Trophoblast cell (in vitro differentiated cells and primary cell): Measurements from ENCODE around the gene OPCML.

Source experiments
- DNase-seq, 2 donors: peaks; one replicate each; pipeline ENCODE4 v3.0.0-alpha.2; 2016
- H2AFZ ChIP-seq: 2 replicates; pipeline ENCODE4 v1.6.1; 2013; ENCODE audit warnings: low read length, moderate library complexity, mild to moderate bottlenecking; ENCODE audit not compliant: insufficient read depth, poor library complexity
- H2AK5ac ChIP-seq: 2 replicates; pipeline ENCODE4 v1.6.1; 2013; ENCODE audit warnings: mild to moderate bottlenecking, low read length
- H2BK120ac ChIP-seq: 2 replicates; pipeline ENCODE4 v1.6.1; 2013; ENCODE audit warnings: low read length, mild to moderate bottlenecking, moderate library complexity; ENCODE audit not compliant: insufficient read depth, poor library complexity
- H2BK12ac ChIP-seq: 2 replicates; pipeline ENCODE4 v1.6.1; 2013; ENCODE audit warnings: mild to moderate bottlenecking, low read length, moderate library complexity
- H2BK5ac ChIP-seq: 2 replicates; pipeline ENCODE4 v1.6.1; 2013; ENCODE audit warnings: low read length, low read depth, moderate library complexity, mild to moderate bottlenecking; ENCODE audit not compliant: poor library complexity
- H3K14ac ChIP-seq: 2 replicates; pipeline ENCODE4 v1.6.1; 2013; ENCODE audit warnings: mild to moderate bottlenecking, low read length
- H3K18ac ChIP-seq: 2 replicates; pipeline ENCODE4 v1.6.1; 2013; ENCODE audit warnings: mild to moderate bottlenecking, low read length
- H3K23ac ChIP-seq: 2 replicates; pipeline ENCODE4 v1.6.1; 2013; ENCODE audit warnings: low read length
- H3K27ac ChIP-seq: 2 replicates; pipeline ENCODE4 v1.5.1; 2013; ENCODE audit warnings: low read depth, mild to moderate bottlenecking, inconsistent platforms, low read length, moderate library complexity
- H3K27me3 ChIP-seq: 2 replicates; pipeline ENCODE4 v1.6.1; 2013; ENCODE audit warnings: inconsistent platforms, mild to moderate bottlenecking, low read length, moderate library complexity; ENCODE audit not compliant: insufficient read depth
- H3K36me3 ChIP-seq, 2 experiments: 1 replicate in 1 of 2; 2 replicates in 1 of 2; pipeline ENCODE4 v1.6.1; 2013; ENCODE audit warnings: low read length in 2 of 2, mild to moderate bottlenecking in 2 of 2, moderate library complexity in 1 of 2; ENCODE audit not compliant: insufficient read depth in 2 of 2, control insufficient read depth in 1 of 2
- H3K4ac ChIP-seq: 2 replicates; pipeline ENCODE4 v1.6.1; 2013; ENCODE audit warnings: low read depth, mild to moderate bottlenecking, low read length, moderate library complexity
- H3K4me1 ChIP-seq, 2 experiments: 1 replicate in 1 of 2; 2 replicates in 1 of 2; pipeline ENCODE4 v1.6.1; 2013; ENCODE audit warnings: low read length in 2 of 2, mild to moderate bottlenecking in 2 of 2, moderate library complexity in 1 of 2; ENCODE audit not compliant: insufficient read depth in 2 of 2, control insufficient read depth in 1 of 2
- H3K4me2 ChIP-seq: 2 replicates; pipeline ENCODE4 v1.6.1; 2013; ENCODE audit warnings: inconsistent platforms, mild to moderate bottlenecking, low read length, moderate library complexity
- H3K4me3 ChIP-seq: 2 replicates; pipeline ENCODE4 v1.5.1; 2013; ENCODE audit warnings: mild to moderate bottlenecking, low read depth, low read length, inconsistent platforms
- H3K79me1 ChIP-seq: one replicate; pipeline ENCODE4 v1.6.1; 2013; ENCODE audit warnings: low read length
- H3K79me2 ChIP-seq: 2 replicates; pipeline ENCODE4 v1.6.1; 2013; ENCODE audit warnings: low read length, mild to moderate bottlenecking; ENCODE audit not compliant: control insufficient read depth, insufficient read depth, poor library complexity
- H3K9ac ChIP-seq: 2 replicates; pipeline ENCODE4 v1.6.1; 2013; ENCODE audit warnings: mild to moderate bottlenecking, low read length
- H3K9me3 ChIP-seq: 2 replicates; pipeline ENCODE4 v1.6.1; 2013; ENCODE audit warnings: low read depth, mild to moderate bottlenecking, control low read depth, inconsistent platforms, low read length; ENCODE audit not compliant: insufficient read depth
- H4K12ac ChIP-seq: 2 replicates; pipeline ENCODE4 v1.6.1; 2013; ENCODE audit warnings: low read depth, mild to moderate bottlenecking, low read length, moderate library complexity
- H4K8ac ChIP-seq: 2 replicates; pipeline ENCODE4 v1.6.1; 2013; ENCODE audit warnings: low read depth, mild to moderate bottlenecking, low read length, moderate library complexity
- H4K91ac ChIP-seq: one replicate; pipeline ENCODE4 v1.6.1; 2013; ENCODE audit warnings: low read depth, mild to moderate bottlenecking, low read length, moderate library complexity
- WGBS: extraction: QIAGEN DNeasy Blood & Tissue Kit; methylation state at CpG from one replicate; pipeline ENCODE4 v1.1.7; 2013; ENCODE audit warnings: missing lambda C conversion rate; ENCODE audit not compliant: insufficient read length, insufficient coverage; ENCODE audit errors: extremely low coverage; 5-methylcytosine and 5-hydroxymethylcytosine counted together

The OPCML gene

DNA sequence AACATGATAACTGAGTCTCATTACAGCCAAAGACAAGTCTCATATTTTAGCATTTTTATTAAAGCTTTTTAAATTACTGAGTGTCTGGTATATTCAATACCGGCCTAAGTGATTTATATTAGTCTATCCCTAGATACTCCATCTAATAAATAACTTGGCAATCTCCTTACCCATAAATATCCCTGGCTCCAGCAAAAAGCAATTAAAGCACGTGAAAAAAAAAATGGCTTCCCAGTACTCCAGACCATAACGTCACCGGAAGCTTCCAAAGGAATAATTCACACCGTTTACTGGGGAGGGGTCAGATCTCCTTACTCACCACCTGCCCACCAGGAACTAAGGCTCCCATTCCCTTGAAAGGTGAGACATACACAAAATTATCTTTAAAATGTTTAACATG lies 988.3 kb downstream of the OPCML start:
- no peak overlapping the region for H2BK12ac ChIP-seq
- no peak overlapping the region for H3K9ac ChIP-seq
- no peak overlapping the region for H3K4me3 ChIP-seq
- no peak overlapping the region for H2BK5ac ChIP-seq
- H2AFZ ChIP-seq, result no peak overlapping the region
- WGBS, result no CpG with 5 or more reads among the region's 5 CpGs
- no peak overlapping the region for H3K23ac ChIP-seq
- H3K4me1 ChIP-seq, result no peaks in the 10 kb centered on the region
- no peak overlapping the region for H2BK120ac ChIP-seq
- no peak overlapping the region for H3K27ac ChIP-seq
- no peak overlapping the region for H3K14ac ChIP-seq
- H3K4me2 ChIP-seq, result no peak overlapping the region
- no peak overlapping the region for H3K4ac ChIP-seq
- no peak overlapping the region for H3K18ac ChIP-seq
- H3K79me1 ChIP-seq, result no peaks in the 10 kb centered on the region
- H2AK5ac ChIP-seq, result no peak overlapping the region
- no peaks in the 10 kb centered on the region for H3K36me3 ChIP-seq
- H4K91ac ChIP-seq, result no peak overlapping the region
- H4K8ac ChIP-seq, result no peak overlapping the region
- H3K79me2 ChIP-seq, result no peaks in the 10 kb centered on the region
- no peaks in the 10 kb centered on the region for H3K27me3 ChIP-seq
- no peaks in the 10 kb centered on the region for H3K9me3 ChIP-seq
- DNase-seq, result no peak
- no peak overlapping the region for H4K12ac ChIP-seq

DNA sequence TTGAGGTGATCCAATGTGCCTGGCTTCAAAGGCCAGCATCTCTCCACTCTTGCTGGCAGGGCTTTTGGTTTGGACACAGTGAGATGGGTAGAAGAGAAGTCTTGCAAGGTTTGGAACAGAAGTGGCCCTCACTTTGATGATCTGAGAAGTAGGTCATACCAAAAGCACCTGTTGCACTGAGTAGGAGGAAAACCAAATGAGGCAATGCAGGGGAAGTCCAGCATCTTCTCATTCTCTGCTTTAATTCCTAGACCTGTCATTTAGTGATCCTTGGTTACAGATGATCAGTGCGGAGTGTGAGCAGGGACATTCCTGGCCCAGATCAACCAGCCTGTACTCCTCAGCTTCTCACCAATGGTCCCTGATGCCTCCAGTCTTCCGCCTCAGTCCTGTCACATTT lies 990.5 kb downstream of the OPCML start:
- H2AFZ ChIP-seq, result no peak overlapping the region
- no peaks in the 10 kb centered on the region for H3K79me2 ChIP-seq
- no peak overlapping the region for H4K91ac ChIP-seq
- H3K36me3 ChIP-seq, result no peaks in the 10 kb centered on the region
- no peak overlapping the region for H3K18ac ChIP-seq
- H3K9me3 ChIP-seq, result no peaks in the 10 kb centered on the region
- no peak overlapping the region for H2BK5ac ChIP-seq
- no peaks in the 10 kb centered on the region for H3K4me1 ChIP-seq
- DNase-seq, result no peak
- H2BK12ac ChIP-seq, result no peak overlapping the region
- H3K23ac ChIP-seq, result no peak overlapping the region
- no peak overlapping the region for H2BK120ac ChIP-seq
- no CpG with 5 or more reads among the region's 2 CpGs for WGBS
- no peak overlapping the region for H3K9ac ChIP-seq
- no peak overlapping the region for H3K4ac ChIP-seq
- no peak overlapping the region for H3K4me3 ChIP-seq
- H4K12ac ChIP-seq, result no peak overlapping the region
- no peaks in the 10 kb centered on the region for H3K79me1 ChIP-seq
- no peak overlapping the region for H4K8ac ChIP-seq
- H3K27ac ChIP-seq, result no peak overlapping the region
- H2AK5ac ChIP-seq, result no peak overlapping the region
- no peaks in the 10 kb centered on the region for H3K27me3 ChIP-seq
- H3K14ac ChIP-seq, result no peak overlapping the region
- no peak overlapping the region for H3K4me2 ChIP-seq

DNA sequence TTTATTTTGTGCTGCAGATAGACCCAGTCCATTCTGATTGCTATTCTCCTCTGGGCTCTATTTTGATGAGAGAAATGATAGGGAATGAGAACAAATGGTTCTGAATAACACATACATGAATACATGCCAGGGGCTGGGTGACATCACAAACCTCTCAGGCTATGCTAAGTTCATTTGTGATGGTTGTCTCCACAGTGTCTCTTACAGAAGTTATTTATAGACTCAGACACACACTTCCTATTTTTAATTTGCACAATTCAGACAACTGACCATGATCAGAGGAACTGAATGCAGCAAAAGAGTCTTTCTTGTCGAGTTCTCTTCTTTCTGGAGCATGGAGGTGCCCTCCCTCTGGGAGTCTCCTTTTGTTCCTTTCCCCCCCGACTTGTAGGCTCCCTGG lies 991.7 kb downstream of the OPCML start:
- H3K79me2 ChIP-seq, result no peaks in the 10 kb centered on the region
- WGBS, result no CpG with 5 or more reads among the region's 2 CpGs
- no peaks in the 10 kb centered on the region for H3K36me3 ChIP-seq
- H3K4me2 ChIP-seq, result no peak overlapping the region
- no peak overlapping the region for H3K4ac ChIP-seq
- DNase-seq, result no peak
- H4K12ac ChIP-seq, result no peak overlapping the region
- H3K79me1 ChIP-seq, result no peaks in the 10 kb centered on the region
- H3K27me3 ChIP-seq, result no peaks in the 10 kb centered on the region
- H2AFZ ChIP-seq, result no peak overlapping the region
- no peak overlapping the region for H4K91ac ChIP-seq
- H3K14ac ChIP-seq, result no peak overlapping the region
- H3K4me1 ChIP-seq, result no peaks in the 10 kb centered on the region
- no peak overlapping the region for H3K18ac ChIP-seq
- H3K9ac ChIP-seq, result no peak overlapping the region
- H3K9me3 ChIP-seq, result no peaks in the 10 kb centered on the region
- H2BK5ac ChIP-seq, result no peak overlapping the region
- no peak overlapping the region for H2BK120ac ChIP-seq
- no peak overlapping the region for H2AK5ac ChIP-seq
- no peak overlapping the region for H4K8ac ChIP-seq
- no peak overlapping the region for H3K4me3 ChIP-seq
- no peak overlapping the region for H3K23ac ChIP-seq
- H2BK12ac ChIP-seq, result no peak overlapping the region
- no peak overlapping the region for H3K27ac ChIP-seq

DNA sequence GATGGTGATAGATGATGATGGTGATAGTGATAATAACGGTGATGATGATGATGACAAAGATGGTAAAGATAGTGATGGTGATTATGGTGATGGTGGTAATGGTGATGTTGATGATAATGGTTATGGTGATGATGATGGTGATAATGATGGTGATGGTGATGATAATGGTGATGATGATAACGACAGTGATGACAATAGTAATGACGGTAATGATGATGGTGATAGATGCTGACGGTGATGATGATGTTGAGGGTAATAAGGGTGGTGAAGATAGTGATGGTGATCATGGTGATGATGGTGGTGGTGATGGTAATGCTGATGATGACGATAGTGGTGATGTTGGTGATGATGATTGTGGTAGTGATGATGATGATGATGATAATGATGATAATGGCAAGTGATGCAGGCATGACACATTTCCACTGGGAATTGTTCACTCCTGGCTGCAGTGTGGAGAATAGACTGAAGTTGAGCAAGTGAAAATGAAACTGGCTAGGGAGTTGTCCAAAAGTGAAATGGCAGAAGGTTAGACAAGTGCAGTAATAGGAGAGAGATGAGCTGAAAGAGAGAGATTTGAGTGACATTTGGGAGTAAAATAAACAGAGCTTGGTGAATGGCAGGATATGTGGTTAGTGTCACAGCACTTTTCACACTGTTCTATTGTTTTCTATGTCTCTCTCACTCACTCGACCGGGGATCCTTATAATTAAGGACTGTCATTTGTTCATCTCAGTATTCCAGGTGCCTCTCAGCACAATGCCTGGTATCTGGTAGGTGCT lies 992.5 kb downstream of the OPCML start:
- Histone ChIP-seq H3K36me3 (no peaks in the 10 kb centered on the region), H3K79me1 (no peaks in the 10 kb centered on the region), H3K23ac (no peak overlapping the region), H3K27me3 (no peaks in the 10 kb centered on the region), H3K79me2 (no peaks in the 10 kb centered on the region), H2BK5ac (no peak overlapping the region), H4K12ac (no peak overlapping the region), H2AK5ac (no peak overlapping the region), H2AFZ (no peak overlapping the region), H3K9me3 (no peaks in the 10 kb centered on the region), H3K18ac (no peak overlapping the region), H3K14ac (no peak overlapping the region), H2BK120ac (no peak overlapping the region), H3K4ac (no peak overlapping the region), H4K8ac (no peak overlapping the region), H2BK12ac (no peak overlapping the region), H3K4me3 (no peak overlapping the region), H3K9ac (no peak overlapping the region), H3K4me2 (no peak overlapping the region), H3K4me1 (no peaks in the 10 kb centered on the region), H3K27ac (no peak overlapping the region), H4K91ac (no peak overlapping the region)
- 100% methylated on average over 1 of the region's 7 CpGs for WGBS
- no peak for DNase-seq
